RWPE1 (cell line): ENCODE results near the gene SLC26A9.
A peak's percentile ranks its signal among the peaks of the same experiment; 100 is the strongest.

Source experiments
- CTCF ChIA-PET: fragments of 350-600 bp; sonication (Branson Sonifier 250); formaldehyde crosslinking; extraction: SDS; loops from one replicate; lab custom pipeline; 2021; lab: Yijun Ruan, JAX
- POLR2A ChIA-PET: fragments of 400-600 bp; formaldehyde crosslinking; extraction: SDS; loops from one replicate; lab custom pipeline; 2020; ENCODE audit warnings: antibody characterized with exemption; ENCODE audit not compliant: low non-redundant PET; lab: Yijun Ruan, JAX
- DNase-seq: peaks from one replicate; pipeline ENCODE4 v3.0.0; 2012; ENCODE audit warnings: low spot score
- H3K27ac ChIP-seq: fragments of 450-650 bp; 2 replicates; pipeline ENCODE4 v1.5.1; 2017
- CTCF ChIP-seq: fragments of 450-650 bp; conservative IDR thresholded peaks from 2 replicates; pipeline ENCODE4 v1.5.1; 2017; ENCODE audit warnings: low read depth, mild to moderate bottlenecking

SLC26A9 gene

GRCh38 chr1:205918955-205919746 is 24.1 kb downstream of the SLC26A9 start:
- CTCF ChIA-PET, result interaction anchor here (0.5 to 14.3 kb wide), 39 partner anchors 8 to 1305 kb away, joined by 3 to 406 read pairs (median 4); no protein-coding TSS in a partner anchor
- peak; percentile 89 for TF ChIP-seq CTCF
- POLR2A ChIA-PET, result interaction anchor here (1.4 kb wide), 1 partner anchor 57 kb away, joined by 3 read pairs; no protein-coding TSS in a partner anchor
- no peak overlapping the region for H3K27ac ChIP-seq
- DNase-seq, result peak; percentile 87

GRCh38 chr1:205917466-205918238 is 25.6 kb downstream of the SLC26A9 start:
- no peak overlapping the region for H3K27ac ChIP-seq
- TF ChIP-seq CTCF, result no peak
- no peak for DNase-seq
- CTCF ChIA-PET, result interaction anchor here (0.6 to 14.3 kb wide), 8 partner anchors 10 to 573 kb away, joined by 3 to 406 read pairs (median 6); no protein-coding TSS in a partner anchor
- POLR2A ChIA-PET, result interaction anchor here (0.8 kb wide), 1 partner anchor 60 kb away, joined by 3 read pairs; no protein-coding TSS in a partner anchor

- POLR2A ChIA-PET, result interaction anchor here (0.8 kb wide), 1 partner anchor 61 kb away, joined by 3 read pairs; no protein-coding TSS in a partner anchor
- no peak for TF ChIP-seq CTCF
- no peak overlapping the region for H3K27ac ChIP-seq
- CTCF ChIA-PET, result interaction anchor here (0.6 to 14.3 kb wide), 4 partner anchors 8 to 574 kb away, joined by 3 to 406 read pairs (median 17); no protein-coding TSS in a partner anchor
- no peak for DNase-seq
Measured at GRCh38 chr1:205916541-205916940, 26.7 kb downstream of the SLC26A9 start.

- H3K27ac ChIP-seq, result no peak overlapping the region
- no peak for DNase-seq
- TF ChIP-seq CTCF, result no peak
- POLR2A ChIA-PET, result no interaction called here
- CTCF ChIA-PET, result interaction anchor here (0.9 to 14.3 kb wide), 2 partner anchors 66 to 256 kb away, joined by 6 to 406 read pairs; no protein-coding TSS in a partner anchor
Measured at GRCh38 chr1:205915354-205915990, 27.8 kb downstream of the SLC26A9 start.

GRCh38 chr1:205914730-205915129 is 28.5 kb downstream of the SLC26A9 start:
- no peak for DNase-seq
- H3K27ac ChIP-seq, result no peak overlapping the region
- no peak for TF ChIP-seq CTCF
- CTCF ChIA-PET, result interaction anchor here (0.6 to 14.3 kb wide), 4 partner anchors 67 to 192 kb away, joined by 3 to 406 read pairs (median 4); no protein-coding TSS in a partner anchor
- POLR2A ChIA-PET, result no interaction called here
